NB4 (cell line): Measurements from ENCODE around the gene FXYD1.
A peak's percentile ranks its signal among the peaks of the same experiment; 100 is the strongest.

Experiments used
- DNase-seq: peaks from one replicate; pipeline ENCODE4 v3.0.0; 2010; ENCODE audit warnings: low read depth
- H3K4me3 ChIP-seq: one replicate; pipeline ENCODE4 v1.5.1; 2011; ENCODE audit warnings: mild to moderate bottlenecking, low read depth, low read length, moderate library complexity
- CTCF ChIP-seq: IDR thresholded peaks from one replicate; pipeline ENCODE4 v1.5.1; 2012; ENCODE audit warnings: low read depth, low read length
- MAX ChIP-seq: IDR thresholded peaks from 2 replicates; pipeline ENCODE4 v1.6.1; 2011; ENCODE audit warnings: low read depth, low read length
- MYC ChIP-seq: IDR thresholded peaks from 2 replicates; pipeline ENCODE4 v1.6.1; 2011; ENCODE audit warnings: low read depth, low read length
- POLR2A ChIP-seq: IDR thresholded peaks from 2 replicates; pipeline ENCODE4 v1.6.1; 2011; ENCODE audit warnings: mild to moderate bottlenecking; ENCODE audit not compliant: insufficient read length; ENCODE audit errors: extremely low read depth

The FXYD1 gene

GRCh38 chr19:35141837-35142605 lies 3.4 kb downstream of the FXYD1 start:
- H3K4me3 ChIP-seq: no peak overlapping the region
- no peak for DNase-seq

GRCh38 chr19:35142606-35143230 lies 4.1 kb downstream of the FXYD1 start:
- TF ChIP-seq POLR2A (no peak), MYC (no peak), MAX (no peak), CTCF (no peak)
- no peak overlapping the region for H3K4me3 ChIP-seq
- DNase-seq: peak; percentile 48

More at GRCh38 chr19:35141837-35142605, 3.4 kb downstream of the FXYD1 start:
- no peak for TF ChIP-seq MYC
- TF ChIP-seq POLR2A: no peak
- no peak for TF ChIP-seq MAX
- TF ChIP-seq CTCF: no peak

GRCh38 chr19:35143231-35143715 lies 4.6 kb downstream of the FXYD1 start, which contains the start of gene FXYD7:
TSS of gene FXYD7 (plus strand) at chr19:35143255. CDS start at chr19:35143334, 79 bp downstream.
- H3K4me3 ChIP-seq: no peak within 1 kb of the TSS
- DNase-seq: no peak
- no peak for TF ChIP-seq POLR2A
- no peak for TF ChIP-seq MAX
- no peak for TF ChIP-seq CTCF
- TF ChIP-seq MYC: no peak

GRCh38 chr19:35143818-35144217 lies 5.2 kb downstream of the FXYD1 start:
- no peak for TF ChIP-seq CTCF
- TF ChIP-seq MAX: no peak
- no peak for TF ChIP-seq POLR2A
- TF ChIP-seq MYC: no peak

GRCh38 chr19:35144259-35144599 lies 5.6 kb downstream of the FXYD1 start:
- TF ChIP-seq POLR2A (no peak), CTCF (no peak), MYC (no peak), MAX (no peak)

More at GRCh38 chr19:35143818-35144217, 5.2 kb downstream of the FXYD1 start:
- no peak for DNase-seq
- H3K4me3 ChIP-seq: no peak overlapping the region

More at GRCh38 chr19:35144259-35144599, 5.6 kb downstream of the FXYD1 start:
- DNase-seq: no peak
- H3K4me3 ChIP-seq: no peak overlapping the region
